Kidney (tissue), 14 donors: ENCODE measurements around the gene ILDR2. TPM values are rescaled to one million over a fixed set of nuclear protein-coding genes. Genes with fewer than 3 reads are reported as not detected.

Experiments
- DNase-seq, 5 donors: peaks; one replicate each; pipeline ENCODE4 v3.0.0-alpha.2; 2013 to 2020
- FAIRE-seq: peaks from 2 replicates; lab custom pipeline; 2012; peaks lifted over from hg19 to GRCh38; lab: Jason Lieb, UNC
- H3K27ac ChIP-seq, 2 donors: one replicate each; pipeline ENCODE4 v1.7.0; 2013; ENCODE audit warnings: low read depth in 2 of 2, low read length in 2 of 2, inconsistent platforms in 1 of 2
- H3K27me3 ChIP-seq: one replicate; pipeline ENCODE4 v1.7.1; 2013; ENCODE audit warnings: low read length, inconsistent platforms; ENCODE audit not compliant: control insufficient read depth, insufficient read depth
- H3K36me3 ChIP-seq, 3 donors: one replicate each; pipeline versions ENCODE4 v1.7.0 to v1.7.1; 2013; ENCODE audit warnings: low read length in 3 of 3, control low read depth in 1 of 3, inconsistent platforms in 1 of 3; ENCODE audit not compliant: insufficient read depth in 3 of 3, control insufficient read depth in 2 of 3
- H3K4me1 ChIP-seq, 3 donors: one replicate each; pipeline versions ENCODE4 v1.7.0 to v1.7.1; 2013; ENCODE audit warnings: low read length in 3 of 3, inconsistent platforms in 1 of 3, low read depth in 1 of 3; ENCODE audit not compliant: control insufficient read depth in 2 of 3, insufficient read depth in 2 of 3
- H3K4me3 ChIP-seq, 3 donors: one replicate each; pipeline versions ENCODE4 v1.7.0 to v1.8.1; 2013; ENCODE audit warnings: low read length in 3 of 3, control low read depth in 1 of 3, inconsistent platforms in 1 of 3
- H3K9ac ChIP-seq, 3 donors: one replicate each; pipeline versions ENCODE4 v1.7.0 to v1.7.1; 2013; ENCODE audit warnings: low read length in 3 of 3, control low read depth in 1 of 3, inconsistent platforms in 1 of 3
- H3K9me3 ChIP-seq, 3 donors: one replicate each; pipeline versions ENCODE4 v1.7.0 to v1.7.1; 2013; ENCODE audit warnings: low read length in 3 of 3, control low read depth in 1 of 3, inconsistent platforms in 1 of 3; ENCODE audit not compliant: control insufficient read depth in 2 of 3, insufficient read depth in 1 of 3
- CTCF ChIP-seq: IDR thresholded peaks from 3 replicates; pipeline ENCODE4 v1.5.1; 2012; ENCODE audit warnings: mild to moderate bottlenecking, moderate library complexity, borderline replicate concordance; ENCODE audit not compliant: insufficient read depth; ENCODE audit errors: extremely low read depth
- intact Hi-C: fragments of 100-400 bp; cut with DNase I; formaldehyde crosslinking; loops from one replicate; pipeline ENCODE4 v1.11.1; 2022
- polyA plus RNA-seq: library from polyadenylated mRNA; stranded (reverse); fragments of 350-450 nt; fragmentation: Illumina TruSeq; extraction: RNeasy Lipid Tissue Mini Kit (QIAGEN cat#74804); gene quantifications from one replicate; pipeline ENCODE4 v1.2.3, GENCODE V29; 2014; ENCODE audit warnings: low read depth, low replicate concordance; ENCODE audit not compliant: insufficient read depth
- total RNA-seq: library from RNA; stranded (reverse); fragmentation: NEBNext Ultra II Directional; extraction: Animal tissue kit (Norgen Biotek cat#: 25700); gene quantifications from one replicate; pipeline ENCODE4 v1.2.1, GENCODE V29; 2021
- donor health status: control.
- donor health status: control.
- donor health status: control.
- donor health status: control.
- donor health status: control.
- donor health status: DM: yes; HTN: yes; CAD: no.
- donor health status: Normal renal cell carcinoma (clear cell type).

Gene ILDR2
- total and polyA plus RNA-seq, 2 donors from 2014 or later, result 1.5 to 5.9 TPM

GRCh38 chr1:166915042-166915441 is 60.3 kb downstream of the ILDR2 start:
- intact Hi-C loops, result loop anchor here (10.0 kb wide), 1 partner anchor 140 kb away; no protein-coding TSS in a partner anchor
- Histone ChIP-seq H3K4me1 (no peaks in the 10 kb centered on the region), H3K36me3 (no peaks in the 10 kb centered on the region), H3K4me3 (no peak overlapping the region), H3K9me3 (no peaks in the 10 kb centered on the region), H3K27me3 (peaks cover 3% of the 10 kb centered on the region), H3K27ac (no peak overlapping the region), H3K9ac (no peak overlapping the region)
- no peak for FAIRE-seq
- DNase-seq, result no peak
- TF ChIP-seq CTCF, result no peak

- H3K36me3 ChIP-seq, result no peaks in the 10 kb centered on the region
- no peak for TF ChIP-seq CTCF
- peaks cover under 1% of the 10 kb centered on the region for H3K27me3 ChIP-seq
- no peak overlapping the region for H3K9ac ChIP-seq
- no peaks in the 10 kb centered on the region for H3K9me3 ChIP-seq
- FAIRE-seq (no peak), DNase-seq (no peak)
- H3K4me1 ChIP-seq, result no peaks in the 10 kb centered on the region
- intact Hi-C loops, result loop anchor here (10.0 kb wide), 1 partner anchor 141 kb away; no protein-coding TSS in a partner anchor
- H3K27ac ChIP-seq, result no peak overlapping the region
- no peak overlapping the region for H3K4me3 ChIP-seq
These were observed 61.2 kb downstream of the ILDR2 start for GRCh38 chr1:166914111-166914510.

- TF ChIP-seq CTCF, result no peak
- DNase-seq (no peak), FAIRE-seq (no peak)
- Histone ChIP-seq H3K4me3 (no peak overlapping the region), H3K9me3 (no peaks in the 10 kb centered on the region), H3K4me1 (no peaks in the 10 kb centered on the region), H3K27ac (no peak overlapping the region), H3K27me3 (no peaks in the 10 kb centered on the region), H3K36me3 (no peaks in the 10 kb centered on the region), H3K9ac (no peak overlapping the region)
- intact Hi-C loops, result loop anchor here (10.0 kb wide), 1 partner anchor 143 kb away; no protein-coding TSS in a partner anchor
These were observed 63.7 kb downstream of the ILDR2 start for GRCh38 chr1:166911624-166912023.

- DNase-seq (peak in 4 of 5 donors; percentile 74 to 91 (median 84)), FAIRE-seq (peak; percentile 98)
- H3K27ac ChIP-seq, result no peak overlapping the region
- intact Hi-C loops, result loop anchor here (10.0 kb wide), 1 partner anchor 144 kb away; no protein-coding TSS in a partner anchor
- TF ChIP-seq CTCF, result peak; percentile 83
- H3K27me3 ChIP-seq, result no peaks in the 10 kb centered on the region
- H3K9ac ChIP-seq, result no peak overlapping the region
- H3K4me3 ChIP-seq, result no peak overlapping the region
- no peaks in the 10 kb centered on the region for H3K4me1 ChIP-seq
- H3K36me3 ChIP-seq, result no peaks in the 10 kb centered on the region
- H3K9me3 ChIP-seq, result no peaks in the 10 kb centered on the region
These were observed 64.8 kb downstream of the ILDR2 start for GRCh38 chr1:166910396-166910994.
